ENCODE results near the gene CADM2.

DNA sequence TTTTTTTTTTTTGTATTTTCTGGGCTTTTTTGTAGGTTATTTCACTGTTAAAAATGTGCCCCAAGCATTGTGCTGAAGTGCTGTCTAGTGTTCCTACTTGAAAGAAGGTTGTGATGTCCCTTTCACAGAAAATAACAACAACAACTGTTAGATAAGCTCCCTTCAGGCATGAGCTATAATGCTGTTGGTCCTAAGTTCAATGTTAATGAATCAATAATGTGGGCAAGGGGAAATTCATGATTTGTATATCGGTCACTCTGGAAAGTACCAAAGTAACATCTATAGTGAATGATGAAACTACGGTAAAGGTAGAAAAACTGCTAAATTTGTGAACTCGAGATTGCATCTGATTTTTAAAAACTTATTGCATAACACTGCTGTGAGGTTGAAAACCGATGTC is 539.4 kb downstream of the CADM2 start:
- no peak for TF ChIP-seq POLR2A (IDR thresholded peaks at IDR 0.05)
- TF ChIP-seq, protein P1, sequence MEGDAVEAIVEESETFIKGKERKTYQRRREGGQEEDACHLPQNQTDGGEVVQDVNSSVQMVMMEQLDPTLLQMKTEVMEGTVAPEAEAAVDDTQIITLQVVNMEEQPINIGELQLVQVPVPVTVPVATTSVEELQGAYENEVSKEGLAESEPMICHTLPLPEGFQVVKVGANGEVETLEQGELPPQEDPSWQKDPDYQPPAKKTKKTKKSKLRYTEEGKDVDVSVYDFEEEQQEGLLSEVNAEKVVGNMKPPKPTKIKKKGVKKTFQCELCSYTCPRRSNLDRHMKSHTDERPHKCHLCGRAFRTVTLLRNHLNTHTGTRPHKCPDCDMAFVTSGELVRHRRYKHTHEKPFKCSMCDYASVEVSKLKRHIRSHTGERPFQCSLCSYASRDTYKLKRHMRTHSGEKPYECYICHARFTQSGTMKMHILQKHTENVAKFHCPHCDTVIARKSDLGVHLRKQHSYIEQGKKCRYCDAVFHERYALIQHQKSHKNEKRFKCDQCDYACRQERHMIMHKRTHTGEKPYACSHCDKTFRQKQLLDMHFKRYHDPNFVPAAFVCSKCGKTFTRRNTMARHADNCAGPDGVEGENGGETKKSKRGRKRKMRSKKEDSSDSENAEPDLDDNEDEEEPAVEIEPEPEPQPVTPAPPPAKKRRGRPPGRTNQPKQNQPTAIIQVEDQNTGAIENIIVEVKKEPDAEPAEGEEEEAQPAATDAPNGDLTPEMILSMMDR (IDR thresholded peaks at IDR 0.05) = no peak
